Panc1 (cell line): Measurements from ENCODE around the gene TRAF7. TPM values are rescaled to one million over a fixed set of nuclear protein-coding genes. Genes with fewer than 3 reads are reported as not detected.
"Not testable (repeated sequence)": the region's sequence is repeated elsewhere in the genome, so short reads cannot be mapped to it uniquely, and the experiment has no call there.

Experiments used
- ATAC-seq: fragments of 200-7000 bp; cut with Tn5 transposase; 2 replicates; pipeline ENCODE4 v1.9.1; 2020; ENCODE audit warnings: mild to moderate bottlenecking, moderate library complexity
- BruUV-seq: library from RNA; stranded (reverse); fragments of 400-500 nt; replicated peaks from 2 replicates; lab custom pipeline; 2021; lab: Mats Ljungman, UMichigan
- CTCF ChIA-PET: fragments of 300-600 bp; sonication (Branson Sonifier 250); formaldehyde crosslinking; loops from one replicate; lab custom pipeline; 2022; ENCODE audit warnings: antibody characterized with exemption; lab: Charles Lee
- POLR2A ChIA-PET: fragments of 300-600 bp; sonication (Branson Sonifier 250); formaldehyde crosslinking; loops from one replicate; lab custom pipeline; 2022; ENCODE audit warnings: antibody characterized with exemption; lab: Charles Lee
- DNase-seq: peaks from one replicate; pipeline ENCODE4 v3.0.0-alpha.2; 2010; ENCODE audit warnings: low read depth, low spot score
- H3K27ac ChIP-seq: 2 replicates; pipeline ENCODE4 v1.5.1; 2011; ENCODE audit warnings: mild to moderate bottlenecking, low read length, inconsistent platforms
- H3K27me3 ChIP-seq: fragments of 200-500 bp; sonication (Bioruptor generic); 2 replicates; pipeline ENCODE4 v1.6.0; 2014; ENCODE audit warnings: low read length, inconsistent platforms; ENCODE audit not compliant: control insufficient read depth, insufficient read depth
- H3K36me3 ChIP-seq: fragments of 200-500 bp; sonication (Bioruptor generic); 2 replicates; pipeline ENCODE4 v1.5.1; 2014; ENCODE audit warnings: inconsistent platforms, mild to moderate bottlenecking, low read length, moderate library complexity; ENCODE audit not compliant: control insufficient read depth, insufficient read depth
- H3K4me1 ChIP-seq: 2 replicates; pipeline ENCODE4 v1.5.1; 2011; ENCODE audit warnings: inconsistent platforms, mild to moderate bottlenecking, low read length, moderate library complexity; ENCODE audit not compliant: control insufficient read depth, insufficient read depth
- H3K4me3 ChIP-seq, 2 experiments: 2 replicates each; pipeline ENCODE4 v1.5.1; 2011 to 2012; ENCODE audit warnings: low read depth in 2 of 2, low read length in 2 of 2, mild to moderate bottlenecking in 2 of 2, inconsistent platforms in 1 of 2, moderate library complexity in 1 of 2
- H3K9me3 ChIP-seq: fragments of 200-500 bp; sonication (Bioruptor generic); 2 replicates; pipeline ENCODE4 v1.5.1; 2014; ENCODE audit warnings: low read depth, mild to moderate bottlenecking, inconsistent platforms, low read length, moderate library complexity; ENCODE audit not compliant: control insufficient read depth, insufficient read depth
- POLR2AphosphoS5 ChIP-seq: IDR thresholded peaks from 2 replicates; pipeline ENCODE4 v1.6.1; 2012; ENCODE audit warnings: mild to moderate bottlenecking, low read depth, low read length, moderate library complexity
- SIN3A ChIP-seq: IDR thresholded peaks from 2 replicates; pipeline ENCODE4 v1.6.1; 2012; ENCODE audit warnings: low read depth, mild to moderate bottlenecking, low read length, moderate library complexity, borderline replicate concordance; ENCODE audit not compliant: insufficient read depth
- TCF7L2 ChIP-seq: IDR thresholded peaks from 2 replicates; pipeline ENCODE4 v1.6.1; 2011; ENCODE audit warnings: mild to moderate bottlenecking, low read depth, low read length, inconsistent platforms
- in situ Hi-C: cut with HindIII; loops from 2 replicates; pipeline ENCODE4 v1.10.0; 2016; ENCODE audit warnings: low sequenced_read_pairs, low pct_unique_long_range_greater_than_20kb
- intact Hi-C: fragments of 100-400 bp; cut with micrococcal nuclease; formaldehyde crosslinking; loops from one replicate; pipeline ENCODE4 v1.10.0; 2022; ENCODE audit not compliant: unreplicated experiment
- total RNA-seq: library from RNA; stranded (reverse); gene quantifications from one replicate; pipeline ENCODE4 v1.2.1, GENCODE V29; 2021; ENCODE audit not compliant: unreplicated experiment
- TF ChIP-seq, protein P1 (sequence below): fragments of 450-650 bp; IDR thresholded peaks from 2 replicates; pipeline ENCODE4 v1.5.1; 2017; ENCODE audit warnings: mild to moderate bottlenecking
- TF ChIP-seq, protein P2 (sequence below), 2 experiments: IDR thresholded peaks; 2 replicates each; pipeline ENCODE4 v1.6.1; 2011 to 2012; ENCODE audit warnings: low read depth in 2 of 2, control low read depth in 1 of 2, low read length in 1 of 2, mild to moderate bottlenecking in 1 of 2, moderate library complexity in 1 of 2; ENCODE audit not compliant: insufficient read depth in 1 of 2

The TRAF7 gene
- total RNA-seq, 1 experiment from 2014 or later: 108 TPM

DNA sequence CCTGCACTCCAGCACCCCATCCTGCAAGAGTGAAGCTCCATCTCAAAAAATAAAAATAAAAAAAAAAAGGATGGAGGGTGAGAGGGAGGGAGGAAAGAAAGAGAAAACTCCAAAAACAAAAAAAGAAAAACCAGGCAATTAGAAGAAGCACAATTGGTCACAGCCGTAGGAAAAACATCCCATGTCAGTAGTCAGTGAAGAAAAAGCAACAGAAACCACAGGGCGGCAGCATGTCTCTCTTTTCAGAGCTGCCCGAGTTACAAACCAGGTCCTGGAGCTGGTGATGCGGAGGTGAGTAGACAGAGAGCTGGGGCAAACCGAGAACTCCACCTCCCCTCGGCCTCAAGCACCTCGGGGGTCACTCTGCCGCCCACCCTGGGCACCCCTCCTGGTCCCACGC, 34.3 kb upstream of the TRAF7 start:
- in situ Hi-C loops, BruUV-seq, H3K27me3 ChIP-seq, H3K27ac ChIP-seq, H3K36me3 ChIP-seq, H3K9me3 ChIP-seq, intact Hi-C loops: not testable (repeated sequence)
- ATAC-seq (peak; percentile 43), DNase-seq (peak; percentile 56)
- H3K4me1 ChIP-seq: peaks cover 37% of the 10 kb centered on the region
- POLR2A ChIA-PET: interaction anchor here (0.6 to 0.7 kb wide), 3 partner anchors 14 to 76 kb away, joined by 3 to 7 read pairs (median 5); partner anchors contain the start of gene PKD1
- TF ChIP-seq, protein P1, sequence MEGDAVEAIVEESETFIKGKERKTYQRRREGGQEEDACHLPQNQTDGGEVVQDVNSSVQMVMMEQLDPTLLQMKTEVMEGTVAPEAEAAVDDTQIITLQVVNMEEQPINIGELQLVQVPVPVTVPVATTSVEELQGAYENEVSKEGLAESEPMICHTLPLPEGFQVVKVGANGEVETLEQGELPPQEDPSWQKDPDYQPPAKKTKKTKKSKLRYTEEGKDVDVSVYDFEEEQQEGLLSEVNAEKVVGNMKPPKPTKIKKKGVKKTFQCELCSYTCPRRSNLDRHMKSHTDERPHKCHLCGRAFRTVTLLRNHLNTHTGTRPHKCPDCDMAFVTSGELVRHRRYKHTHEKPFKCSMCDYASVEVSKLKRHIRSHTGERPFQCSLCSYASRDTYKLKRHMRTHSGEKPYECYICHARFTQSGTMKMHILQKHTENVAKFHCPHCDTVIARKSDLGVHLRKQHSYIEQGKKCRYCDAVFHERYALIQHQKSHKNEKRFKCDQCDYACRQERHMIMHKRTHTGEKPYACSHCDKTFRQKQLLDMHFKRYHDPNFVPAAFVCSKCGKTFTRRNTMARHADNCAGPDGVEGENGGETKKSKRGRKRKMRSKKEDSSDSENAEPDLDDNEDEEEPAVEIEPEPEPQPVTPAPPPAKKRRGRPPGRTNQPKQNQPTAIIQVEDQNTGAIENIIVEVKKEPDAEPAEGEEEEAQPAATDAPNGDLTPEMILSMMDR: peak; percentile 61
- CTCF ChIA-PET: interaction anchor here (0.5 to 1.7 kb wide), 4 partner anchors 19 to 117 kb away, joined by 3 to 14 read pairs (median 3); no protein-coding TSS in a partner anchor
- peak overlapping the region; percentile 17 to 50; a peak in 2 of 4 replicates for H3K4me3 ChIP-seq

GRCh38 chr16:2121853-2122252, 33.7 kb upstream of the TRAF7 start:
- POLR2A ChIA-PET: interaction anchor here (0.6 to 0.7 kb wide), 2 partner anchors 14 to 76 kb away, joined by 3 to 5 read pairs; partner anchors contain the start of gene PKD1
- Histone ChIP-seq H3K4me3 (peak overlapping the region; percentile 17 to 50), H3K9me3 (no peaks in the 10 kb centered on the region), H3K36me3 (no peaks in the 10 kb centered on the region), H3K27ac (peak overlapping the region; percentile 72), H3K4me1 (peaks cover 42% of the 10 kb centered on the region), H3K27me3 (no peaks in the 10 kb centered on the region)
- TF ChIP-seq, protein P2, sequence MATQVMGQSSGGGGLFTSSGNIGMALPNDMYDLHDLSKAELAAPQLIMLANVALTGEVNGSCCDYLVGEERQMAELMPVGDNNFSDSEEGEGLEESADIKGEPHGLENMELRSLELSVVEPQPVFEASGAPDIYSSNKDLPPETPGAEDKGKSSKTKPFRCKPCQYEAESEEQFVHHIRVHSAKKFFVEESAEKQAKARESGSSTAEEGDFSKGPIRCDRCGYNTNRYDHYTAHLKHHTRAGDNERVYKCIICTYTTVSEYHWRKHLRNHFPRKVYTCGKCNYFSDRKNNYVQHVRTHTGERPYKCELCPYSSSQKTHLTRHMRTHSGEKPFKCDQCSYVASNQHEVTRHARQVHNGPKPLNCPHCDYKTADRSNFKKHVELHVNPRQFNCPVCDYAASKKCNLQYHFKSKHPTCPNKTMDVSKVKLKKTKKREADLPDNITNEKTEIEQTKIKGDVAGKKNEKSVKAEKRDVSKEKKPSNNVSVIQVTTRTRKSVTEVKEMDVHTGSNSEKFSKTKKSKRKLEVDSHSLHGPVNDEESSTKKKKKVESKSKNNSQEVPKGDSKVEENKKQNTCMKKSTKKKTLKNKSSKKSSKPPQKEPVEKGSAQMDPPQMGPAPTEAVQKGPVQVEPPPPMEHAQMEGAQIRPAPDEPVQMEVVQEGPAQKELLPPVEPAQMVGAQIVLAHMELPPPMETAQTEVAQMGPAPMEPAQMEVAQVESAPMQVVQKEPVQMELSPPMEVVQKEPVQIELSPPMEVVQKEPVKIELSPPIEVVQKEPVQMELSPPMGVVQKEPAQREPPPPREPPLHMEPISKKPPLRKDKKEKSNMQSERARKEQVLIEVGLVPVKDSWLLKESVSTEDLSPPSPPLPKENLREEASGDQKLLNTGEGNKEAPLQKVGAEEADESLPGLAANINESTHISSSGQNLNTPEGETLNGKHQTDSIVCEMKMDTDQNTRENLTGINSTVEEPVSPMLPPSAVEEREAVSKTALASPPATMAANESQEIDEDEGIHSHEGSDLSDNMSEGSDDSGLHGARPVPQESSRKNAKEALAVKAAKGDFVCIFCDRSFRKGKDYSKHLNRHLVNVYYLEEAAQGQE (IDR thresholded peaks at IDR 0.05; ENCODE audit: insufficient read depth in 1 of 2, low read depth in 2 of 2, low read length in 1 of 2): no peak
- TF ChIP-seq TCF7L2: no peak
- no peak for TF ChIP-seq POLR2AphosphoS5
- no peak for TF ChIP-seq SIN3A
- TF ChIP-seq, protein P1: no peak
- CTCF ChIA-PET: interaction anchor here (0.7 to 1.7 kb wide), 2 partner anchors 19 to 118 kb away, joined by 3 to 14 read pairs; no protein-coding TSS in a partner anchor
- ATAC-seq (peak; percentile 62), DNase-seq (no peak)
- in situ Hi-C loops (no loop called here), intact Hi-C loops (no loop called here)
- BruUV-seq: no TSS peak
